Adrenal gland (tissue), 5 donors: ENCODE data around the gene NAGLU.

Experiments
- CTCF ChIP-seq, 6 experiments: fragments of 450-650 bp in 4 of 6; fragments of 200-600 bp in 2 of 6; sonication (generic) in 1 of 6; IDR thresholded peaks; 1 replicate in 5 of 6; 2 replicates in 1 of 6; pipeline versions ENCODE4 v1.5.1 to v1.8.0; 2016 to 2021; ENCODE audit warnings: antibody characterized with exemption in 6 of 6, mild to moderate bottlenecking in 2 of 6, moderate library complexity in 1 of 6
- POLR2A ChIP-seq, 2 donors: fragments of 450-650 bp; IDR thresholded peaks; one replicate each; pipeline ENCODE4 v1.6.1; 2017; ENCODE audit warnings: antibody characterized with exemption in 2 of 2, mild to moderate bottlenecking in 2 of 2, moderate library complexity in 1 of 2
- donor health status: DM: no; HTN: no; CAD: no.

DNA sequence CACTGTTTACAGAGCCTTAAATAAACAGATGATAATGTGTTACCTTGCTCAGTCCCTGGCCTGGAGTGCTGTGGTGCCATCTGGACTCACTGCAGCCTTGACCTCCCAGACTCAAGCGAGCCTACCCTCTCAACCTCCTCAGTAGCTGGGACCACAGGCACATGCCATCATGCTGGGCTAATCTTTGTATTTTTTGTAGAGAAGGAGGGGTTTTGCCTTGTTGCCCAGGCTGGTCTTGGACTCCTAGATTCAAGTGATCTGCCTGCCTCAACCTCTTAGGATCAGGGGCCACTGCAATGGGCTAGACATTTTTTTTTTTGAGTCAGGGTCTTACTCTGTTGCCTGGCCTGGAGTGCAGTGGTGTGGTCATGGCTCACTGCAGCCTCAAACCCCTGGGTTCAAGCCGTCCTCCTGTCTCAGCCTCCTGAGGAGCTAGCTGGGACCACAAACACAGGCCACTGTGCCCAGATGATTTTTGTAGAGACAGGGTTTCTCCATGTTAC is 5.0 kb upstream of the NAGLU start:
- TF ChIP-seq CTCF (IDR thresholded peaks at IDR 0.05) (no peak), POLR2A (IDR thresholded peaks at IDR 0.05) (no peak)
